HG03378 (cell line): Measurements from ENCODE around the gene EXOC4.

Source experiments
- ATAC-seq: cut with Tn5 transposase; IDR thresholded peaks from one replicate; pipeline ENCODE4 v1.9.1; 2021; ENCODE audit warnings: mild to moderate bottlenecking, moderate library complexity; ENCODE audit not compliant: unreplicated experiment

Gene EXOC4

GRCh38 chr7:133693281-133693680 lies 440.4 kb downstream of the EXOC4 start:
- ATAC-seq: no peak

- ATAC-seq: no peak
Observed at GRCh38 chr7:133696056-133696455, 443.2 kb downstream of the EXOC4 start.

- no peak for ATAC-seq
Observed at GRCh38 chr7:133697585-133697984, 444.7 kb downstream of the EXOC4 start.

- ATAC-seq: no peak
Observed at GRCh38 chr7:133698127-133698526, 445.2 kb downstream of the EXOC4 start.

GRCh38 chr7:133699386-133699785 lies 446.5 kb downstream of the EXOC4 start:
- ATAC-seq: no peak

GRCh38 chr7:133702078-133702477 lies 449.2 kb downstream of the EXOC4 start:
- no peak for ATAC-seq

- no peak for ATAC-seq
Observed at GRCh38 chr7:133702960-133703359, 450.1 kb downstream of the EXOC4 start.

- no peak for ATAC-seq
Observed at GRCh38 chr7:133703547-133703946, 450.7 kb downstream of the EXOC4 start.

- ATAC-seq: no peak
Observed at GRCh38 chr7:133704453-133704852, 451.6 kb downstream of the EXOC4 start.

- no peak for ATAC-seq
Observed at GRCh38 chr7:133705596-133705995, 452.7 kb downstream of the EXOC4 start.

- ATAC-seq: no peak
Observed at GRCh38 chr7:133706016-133706415, 453.1 kb downstream of the EXOC4 start.

- ATAC-seq: no peak
Observed at GRCh38 chr7:133709036-133709880, 456.4 kb downstream of the EXOC4 start.

- ATAC-seq: no peak
Observed at GRCh38 chr7:133712544-133712943, 459.7 kb downstream of the EXOC4 start.

GRCh38 chr7:133714654-133715053 lies 461.8 kb downstream of the EXOC4 start:
- ATAC-seq: no peak

- ATAC-seq: no peak
Observed at GRCh38 chr7:133718131-133718530, 465.3 kb downstream of the EXOC4 start.

GRCh38 chr7:133723044-133723443 lies 470.2 kb downstream of the EXOC4 start:
- no peak for ATAC-seq

- no peak for ATAC-seq
Observed at GRCh38 chr7:133724148-133724547, 471.3 kb downstream of the EXOC4 start.

GRCh38 chr7:133724694-133725093 lies 471.8 kb downstream of the EXOC4 start:
- no peak for ATAC-seq

- ATAC-seq: no peak
Observed at GRCh38 chr7:133727476-133728214, 474.8 kb downstream of the EXOC4 start.

GRCh38 chr7:133730360-133730759 lies 477.5 kb downstream of the EXOC4 start:
- ATAC-seq: no peak

- ATAC-seq: no peak
Observed at GRCh38 chr7:133733401-133733800, 480.5 kb downstream of the EXOC4 start.

- no peak for ATAC-seq
Observed at GRCh38 chr7:133735222-133735621, 482.3 kb downstream of the EXOC4 start.
